Mesendoderm (in vitro differentiated cells): ENCODE measurements around the gene RELB.

ENCODE experiments used
- DNase-seq: peaks from one replicate; pipeline ENCODE4 v3.0.0; 2013
- H2AK5ac ChIP-seq: 2 replicates; pipeline ENCODE4 v1.6.1; 2013; ENCODE audit warnings: low read length, inconsistent platforms
- H2BK120ac ChIP-seq: 2 replicates; pipeline ENCODE4 v1.6.1; 2013; ENCODE audit warnings: low read depth, mild to moderate bottlenecking, low read length, moderate library complexity, mixed read lengths
- H2BK15ac ChIP-seq: replicated peaks from 2 replicates; pipeline ENCODE4 v1.6.1; 2013; ENCODE audit warnings: low read depth, mild to moderate bottlenecking, moderate library complexity
- H2BK5ac ChIP-seq: 2 replicates; pipeline ENCODE4 v1.6.1; 2013; ENCODE audit warnings: low read length, inconsistent platforms
- H3K18ac ChIP-seq: 2 replicates; pipeline ENCODE4 v1.6.1; 2013; ENCODE audit warnings: mild to moderate bottlenecking, low read length, mixed read lengths
- H3K23ac ChIP-seq: one replicate; pipeline ENCODE4 v1.6.1; 2013; ENCODE audit warnings: low read length
- H3K27ac ChIP-seq: 2 replicates; pipeline ENCODE4 v1.5.1; 2013; ENCODE audit warnings: low read depth, mild to moderate bottlenecking, inconsistent platforms, low read length, moderate library complexity
- H3K27me3 ChIP-seq: 2 replicates; pipeline ENCODE4 v1.6.1; 2013; ENCODE audit warnings: low read length, control low read depth, mild to moderate bottlenecking, inconsistent platforms; ENCODE audit not compliant: insufficient read depth, poor library complexity
- H3K36me3 ChIP-seq: 2 replicates; pipeline ENCODE4 v1.6.1; 2013; ENCODE audit warnings: low read length, inconsistent platforms; ENCODE audit not compliant: control insufficient read depth, insufficient read depth
- H3K4ac ChIP-seq: one replicate; pipeline ENCODE4 v1.6.1; 2013; ENCODE audit warnings: low read depth, mild to moderate bottlenecking, low read length, moderate library complexity
- H3K4me1 ChIP-seq: 2 replicates; pipeline ENCODE4 v1.6.1; 2013; ENCODE audit warnings: low read depth, low read length, inconsistent platforms; ENCODE audit not compliant: control insufficient read depth
- H3K4me2 ChIP-seq: 2 replicates; pipeline ENCODE4 v1.6.1; 2013; ENCODE audit warnings: low read length
- H3K4me3 ChIP-seq: 2 replicates; pipeline ENCODE4 v1.5.1; 2013; ENCODE audit warnings: mild to moderate bottlenecking, low read length
- H3K56ac ChIP-seq: one replicate; pipeline ENCODE4 v1.6.1; 2013; ENCODE audit warnings: low read length
- H3K79me1 ChIP-seq: 2 replicates; pipeline ENCODE4 v1.6.1; 2013; ENCODE audit warnings: low read length, inconsistent platforms
- H3K79me2 ChIP-seq: 2 replicates; pipeline ENCODE4 v1.6.1; 2013; ENCODE audit warnings: mild to moderate bottlenecking, low read length; ENCODE audit not compliant: control insufficient read depth, insufficient read depth
- H3K9ac ChIP-seq: 2 replicates; pipeline ENCODE4 v1.6.1; 2013; ENCODE audit warnings: low read length, inconsistent platforms
- H4K5ac ChIP-seq: one replicate; pipeline ENCODE4 v1.6.1; 2013; ENCODE audit warnings: low read length
- H4K8ac ChIP-seq: one replicate; pipeline ENCODE4 v1.6.1; 2013; ENCODE audit warnings: low read depth, mild to moderate bottlenecking, control low read depth, low read length, moderate library complexity
- WGBS: extraction: QIAGEN DNeasy Blood & Tissue Kit; methylation state at CpG from one replicate; pipeline ENCODE4 v1.1.7; 2013; ENCODE audit warnings: low lambda C conversion rate, missing lambda C conversion rate; ENCODE audit not compliant: insufficient coverage; ENCODE audit errors: extremely low coverage; 5-methylcytosine and 5-hydroxymethylcytosine counted together

RELB gene

GRCh38 chr19:45025264-45025663 is 24.0 kb downstream of the RELB start:
- no peak overlapping the region for H2BK15ac ChIP-seq
- no peak overlapping the region for H3K27ac ChIP-seq
- H2BK120ac ChIP-seq, result no peak overlapping the region
- WGBS, result no CpG with 5 or more reads among the region's 9 CpGs
- H3K18ac ChIP-seq, result no peak overlapping the region
- H4K5ac ChIP-seq, result no peak overlapping the region
- no peak overlapping the region for H2BK5ac ChIP-seq
- H3K79me1 ChIP-seq, result no peaks in the 10 kb centered on the region
- H3K4ac ChIP-seq, result no peak overlapping the region
- no peak overlapping the region for H3K4me3 ChIP-seq
- no peak overlapping the region for H4K8ac ChIP-seq
- no peaks in the 10 kb centered on the region for H3K79me2 ChIP-seq
- no peak overlapping the region for H3K23ac ChIP-seq
- no peak overlapping the region for H3K56ac ChIP-seq
- no peaks in the 10 kb centered on the region for H3K36me3 ChIP-seq
- no peak for DNase-seq
- H3K9ac ChIP-seq, result no peak overlapping the region
- no peaks in the 10 kb centered on the region for H3K27me3 ChIP-seq
- no peak overlapping the region for H3K4me2 ChIP-seq
- no peak overlapping the region for H2AK5ac ChIP-seq
- H3K4me1 ChIP-seq, result no peaks in the 10 kb centered on the region

GRCh38 chr19:45027371-45027770 is 26.1 kb downstream of the RELB start:
- Histone ChIP-seq H2BK15ac (no peak overlapping the region), H4K5ac (no peak overlapping the region), H3K79me1 (no peaks in the 10 kb centered on the region), H3K23ac (no peak overlapping the region), H3K56ac (no peak overlapping the region), H3K79me2 (no peaks in the 10 kb centered on the region), H2BK120ac (no peak overlapping the region), H3K4me2 (no peak overlapping the region), H3K4me3 (no peak overlapping the region), H4K8ac (no peak overlapping the region), H3K18ac (no peak overlapping the region), H3K4me1 (no peaks in the 10 kb centered on the region), H3K27ac (no peak overlapping the region), H2AK5ac (no peak overlapping the region), H3K27me3 (no peaks in the 10 kb centered on the region), H3K36me3 (no peaks in the 10 kb centered on the region), H3K4ac (no peak overlapping the region), H3K9ac (no peak overlapping the region), H2BK5ac (no peak overlapping the region)
- DNase-seq, result no peak
- WGBS, result no CpG with 5 or more reads among the region's 2 CpGs

GRCh38 chr19:45030825-45031224 is 29.6 kb downstream of the RELB start:
- Histone ChIP-seq H4K8ac (no peak overlapping the region), H3K56ac (no peak overlapping the region), H3K4me2 (no peak overlapping the region), H2AK5ac (no peak overlapping the region), H4K5ac (no peak overlapping the region), H3K79me2 (no peaks in the 10 kb centered on the region), H3K18ac (no peak overlapping the region), H2BK5ac (no peak overlapping the region), H3K27me3 (no peaks in the 10 kb centered on the region), H3K36me3 (no peaks in the 10 kb centered on the region), H2BK120ac (no peak overlapping the region), H3K9ac (no peak overlapping the region), H3K4ac (no peak overlapping the region), H3K4me3 (no peak overlapping the region), H3K79me1 (no peaks in the 10 kb centered on the region), H3K4me1 (no peaks in the 10 kb centered on the region), H2BK15ac (no peak overlapping the region), H3K23ac (no peak overlapping the region), H3K27ac (no peak overlapping the region)
- WGBS, result no CpG with 5 or more reads among the region's 6 CpGs
- DNase-seq, result no peak

- Histone ChIP-seq H2BK5ac (no peak overlapping the region), H3K79me2 (no peaks in the 10 kb centered on the region), H3K18ac (no peak overlapping the region), H3K56ac (no peak overlapping the region), H3K4me3 (no peak overlapping the region), H2AK5ac (no peak overlapping the region), H2BK120ac (no peak overlapping the region), H3K79me1 (no peaks in the 10 kb centered on the region), H3K36me3 (no peaks in the 10 kb centered on the region), H3K23ac (no peak overlapping the region), H4K8ac (no peak overlapping the region), H2BK15ac (no peak overlapping the region), H3K27ac (no peak overlapping the region), H4K5ac (no peak overlapping the region), H3K9ac (no peak overlapping the region), H3K4ac (no peak overlapping the region), H3K27me3 (no peaks in the 10 kb centered on the region), H3K4me2 (no peak overlapping the region), H3K4me1 (no peaks in the 10 kb centered on the region)
- DNase-seq, result no peak
- no CpG with 5 or more reads among the region's 18 CpGs for WGBS
Measured at GRCh38 chr19:45032421-45032820, 31.2 kb downstream of the RELB start.

DNA sequence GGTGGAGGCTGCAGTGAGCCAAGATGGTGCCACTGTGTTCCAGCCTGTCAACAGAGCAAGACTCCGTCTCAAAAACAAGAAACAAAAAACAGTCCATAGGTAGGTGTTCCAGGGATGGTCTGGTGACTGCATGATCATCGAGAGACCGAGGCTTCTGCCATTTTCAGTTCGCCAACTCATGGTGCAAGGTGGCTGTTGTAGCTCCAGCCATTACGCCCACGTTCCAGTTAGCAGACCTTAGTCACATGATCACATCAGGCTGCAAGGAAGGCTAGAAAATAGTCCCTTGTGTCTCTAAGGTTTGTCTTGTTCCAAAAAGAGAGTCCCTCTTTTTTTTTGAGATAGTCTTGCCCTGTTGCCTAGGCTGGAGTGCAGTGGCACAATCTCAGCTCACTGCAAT is 34.5 kb downstream of the RELB start:
- Histone ChIP-seq H3K79me2 (peaks cover 12% of the 10 kb centered on the region), H3K4me1 (no peaks in the 10 kb centered on the region), H3K23ac (no peak overlapping the region), H3K56ac (no peak overlapping the region), H3K27ac (no peak overlapping the region), H3K9ac (no peak overlapping the region), H3K4me2 (no peak overlapping the region), H2BK120ac (no peak overlapping the region), H3K27me3 (no peaks in the 10 kb centered on the region), H4K8ac (no peak overlapping the region), H3K4me3 (no peak overlapping the region), H3K36me3 (no peaks in the 10 kb centered on the region), H3K18ac (no peak overlapping the region), H3K4ac (no peak overlapping the region), H2AK5ac (no peak overlapping the region), H3K79me1 (peaks cover 7% of the 10 kb centered on the region), H2BK5ac (no peak overlapping the region), H4K5ac (no peak overlapping the region), H2BK15ac (no peak overlapping the region)
- DNase-seq, result no peak
- WGBS, result no CpG with 5 or more reads among the region's 6 CpGs

DNA sequence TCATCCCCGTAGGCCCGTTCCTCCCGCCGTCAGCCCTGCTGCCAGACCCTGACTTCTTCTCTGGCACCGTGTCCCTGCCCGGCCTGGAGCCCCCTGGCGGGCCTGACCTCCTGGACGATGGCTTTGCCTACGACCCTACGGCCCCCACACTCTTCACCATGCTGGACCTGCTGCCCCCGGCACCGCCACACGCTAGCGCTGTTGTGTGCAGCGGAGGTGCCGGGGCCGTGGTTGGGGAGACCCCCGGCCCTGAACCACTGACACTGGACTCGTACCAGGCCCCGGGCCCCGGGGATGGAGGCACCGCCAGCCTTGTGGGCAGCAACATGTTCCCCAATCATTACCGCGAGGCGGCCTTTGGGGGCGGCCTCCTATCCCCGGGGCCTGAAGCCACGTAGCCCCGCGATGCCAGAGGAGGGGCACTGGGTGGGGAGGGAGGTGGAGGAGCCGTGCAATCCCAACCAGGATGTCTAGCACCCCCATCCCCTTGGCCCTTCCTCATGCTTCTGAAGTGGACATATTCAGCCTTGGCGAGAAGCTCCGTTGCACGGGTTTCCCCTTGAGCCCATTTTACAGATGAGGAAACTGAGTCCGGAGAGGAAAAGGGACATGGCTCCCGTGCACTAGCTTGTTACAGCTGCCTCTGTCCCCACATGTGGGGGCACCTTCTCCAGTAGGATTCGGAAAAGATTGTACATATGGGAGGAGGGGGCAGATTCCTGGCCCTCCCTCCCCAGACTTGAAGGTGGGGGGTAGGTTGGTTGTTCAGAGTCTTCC is 36.3 kb downstream of the RELB start:
- Histone ChIP-seq H3K79me1 (peaks cover 14% of the 10 kb centered on the region), H3K4me1 (no peaks in the 10 kb centered on the region), H4K8ac (no peak overlapping the region), H3K4ac (no peak overlapping the region), H2BK120ac (no peak overlapping the region), H3K56ac (no peak overlapping the region), H3K4me2 (no peak overlapping the region), H3K4me3 (no peak overlapping the region), H2BK15ac (no peak overlapping the region), H2BK5ac (no peak overlapping the region), H2AK5ac (no peak overlapping the region), H3K27me3 (no peaks in the 10 kb centered on the region), H3K79me2 (peaks cover 18% of the 10 kb centered on the region), H3K18ac (no peak overlapping the region), H3K9ac (no peak overlapping the region), H3K27ac (no peak overlapping the region), H4K5ac (no peak overlapping the region), H3K36me3 (no peaks in the 10 kb centered on the region), H3K23ac (no peak overlapping the region)
- no peak for DNase-seq
- WGBS, result no CpG with 5 or more reads among the region's 37 CpGs
